HFFc6 (cell line): ENCODE data around the gene QKI. TPM values are rescaled to one million over a fixed set of nuclear protein-coding genes. Genes with fewer than 3 reads are reported as not detected.

ENCODE experiments used
- DNase-seq: peaks from one replicate; pipeline ENCODE4 v3.0.0-alpha.2; 2018
- H3K27ac Mint-ChIP-seq: 2 replicates; pipeline ENCODE4 v1.8.0; 2020; ENCODE audit warnings: mild to moderate bottlenecking, mixed read lengths
- H3K27me3 Mint-ChIP-seq: 2 replicates; pipeline ENCODE4 v1.8.0; 2021; ENCODE audit warnings: mild to moderate bottlenecking, moderate library complexity, mixed read lengths; ENCODE audit not compliant: insufficient read depth
- H3K36me3 Mint-ChIP-seq: 2 replicates; pipeline ENCODE4 v1.8.0; 2021; ENCODE audit warnings: low read depth, mixed read lengths
- H3K4me1 Mint-ChIP-seq: 2 replicates; pipeline ENCODE4 v1.8.0; 2020; ENCODE audit warnings: low read depth, mixed read lengths
- H3K4me3 Mint-ChIP-seq: 2 replicates; pipeline ENCODE4 v1.8.0; 2020; ENCODE audit warnings: mild to moderate bottlenecking, moderate library complexity, mixed read lengths
- H3K9me3 Mint-ChIP-seq: 2 replicates; pipeline ENCODE4 v1.8.0; 2020; ENCODE audit warnings: mild to moderate bottlenecking, mixed read lengths
- CTCF ChIP-seq: fragments of 200-600 bp; sonication (generic); IDR thresholded peaks from 2 replicates; pipeline ENCODE4 v1.5.0; 2021; ENCODE audit warnings: antibody characterized with exemption, mild to moderate bottlenecking
- total RNA-seq, 6 experiments: library from RNA; stranded (reverse); fragmentation: NEBNext Ultra II Directional; extraction: Animal tissue kit (Norgen Biotek cat#: 25700); gene quantifications; 2 replicates in 1 of 6; 3 replicates in 5 of 6; pipeline ENCODE4 v1.2.3, GENCODE V29; 2021

QKI gene
- total RNA-seq, 6 experiments from 2014 or later = 71.3 to 90.5 (median 85.1) TPM

- Mint-ChIP-seq H3K4me3 (no peak overlapping the region; the same call in 1 of the 2 replicates), H3K4me1 (peaks cover 4% of the 10 kb centered on the region; the same call in 1 of the 2 replicates), H3K27ac (no peak overlapping the region; the same call in 1 of the 2 replicates), H3K9me3 (peaks cover 24% of the 10 kb centered on the region), H3K36me3 (peaks cover 42% of the 10 kb centered on the region), H3K27me3 (no peaks in the 10 kb centered on the region)
- no peak for TF ChIP-seq CTCF
- DNase-seq = no peak
These were observed 93.4 kb downstream of the QKI start for GRCh38 chr6:163507965-163508364.

DNA sequence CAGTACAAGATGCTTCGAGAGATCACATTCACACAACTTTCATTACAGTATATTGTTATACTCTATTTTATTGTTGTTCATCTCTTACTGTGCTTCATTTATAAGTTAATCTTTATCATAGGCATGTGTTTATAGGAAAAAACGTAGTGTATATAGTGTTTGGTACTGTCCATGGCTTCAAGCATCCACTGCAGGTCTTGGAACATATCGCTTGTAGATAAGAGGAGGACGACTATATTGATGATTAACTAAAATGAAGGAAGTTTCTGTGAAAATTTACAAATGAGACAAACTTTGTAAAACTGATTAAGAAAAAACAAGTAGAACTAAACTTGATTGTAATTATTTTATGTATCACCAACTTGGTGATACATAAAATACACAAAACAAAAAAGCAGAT is 98.5 kb downstream of the QKI start:
- Mint-ChIP-seq H3K27ac (no peak overlapping the region), H3K4me1 (peaks cover 15% of the 10 kb centered on the region), H3K27me3 (no peaks in the 10 kb centered on the region), H3K4me3 (no peak overlapping the region), H3K9me3 (peaks cover 4% of the 10 kb centered on the region), H3K36me3 (peaks cover 4% of the 10 kb centered on the region)
- no peak for DNase-seq
- no peak for TF ChIP-seq CTCF

GRCh38 chr6:163513570-163514166 is 99.2 kb downstream of the QKI start:
- no peaks in the 10 kb centered on the region for H3K9me3 Mint-ChIP-seq
- peaks cover 15% of the 10 kb centered on the region for H3K4me1 Mint-ChIP-seq
- no peaks in the 10 kb centered on the region; the same call in 1 of the 2 replicates for H3K36me3 Mint-ChIP-seq
- H3K27ac Mint-ChIP-seq = no peak overlapping the region
- TF ChIP-seq CTCF = no peak
- H3K27me3 Mint-ChIP-seq = no peaks in the 10 kb centered on the region
- no peak overlapping the region for H3K4me3 Mint-ChIP-seq
- no peak for DNase-seq

GRCh38 chr6:163516908-163517307 is 102.4 kb downstream of the QKI start:
- Mint-ChIP-seq H3K27me3 (no peaks in the 10 kb centered on the region), H3K4me3 (no peak overlapping the region), H3K27ac (peak overlapping the region; percentile 20; the same call in 1 of the 2 replicates), H3K36me3 (no peaks in the 10 kb centered on the region; the same call in 1 of the 2 replicates), H3K9me3 (no peaks in the 10 kb centered on the region), H3K4me1 (peaks cover 24% of the 10 kb centered on the region)
- no peak for TF ChIP-seq CTCF
- DNase-seq = no peak

DNA sequence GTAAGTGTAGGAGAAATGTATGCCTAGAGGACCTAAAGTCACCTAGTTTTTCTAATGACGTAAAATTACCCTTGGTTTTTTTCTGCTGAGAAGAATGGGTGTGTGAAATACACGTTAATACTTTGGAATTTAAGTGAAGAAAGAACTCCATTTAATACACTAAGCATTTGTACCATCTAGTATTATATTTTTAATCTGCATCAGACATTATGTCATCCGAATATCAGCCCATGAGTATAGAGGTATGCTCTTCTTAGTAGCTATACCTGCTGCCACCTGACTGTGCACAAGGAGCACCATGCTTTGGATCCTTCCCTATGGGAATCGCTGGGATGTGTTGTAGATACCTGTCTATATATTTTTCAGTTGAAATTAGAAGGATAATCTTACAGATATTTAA is 106.4 kb downstream of the QKI start:
- Mint-ChIP-seq H3K27ac (no peak overlapping the region), H3K9me3 (no peaks in the 10 kb centered on the region), H3K4me1 (peaks cover 24% of the 10 kb centered on the region), H3K27me3 (no peaks in the 10 kb centered on the region), H3K4me3 (no peak overlapping the region), H3K36me3 (no peaks in the 10 kb centered on the region; the same call in 1 of the 2 replicates)
- no peak for DNase-seq
- no peak for TF ChIP-seq CTCF
